HG03064 (cell line): ENCODE data around the gene NXF1.
A peak's percentile ranks its signal among the peaks of the same experiment; 100 is the strongest.
"Not testable (repeated sequence)": the region's sequence is repeated elsewhere in the genome, so short reads cannot be mapped to it uniquely, and the experiment has no call there.

ENCODE experiments used
- ATAC-seq: cut with Tn5 transposase; IDR thresholded peaks from one replicate; pipeline ENCODE4 v1.9.1; 2021; ENCODE audit warnings: low read depth; ENCODE audit not compliant: unreplicated experiment

NXF1 gene

GRCh38 chr11:62805076-62805892 is at the start of gene NXF1:
Gene NXF1, minus strand, starts transcription at chr11:62805440. Its CDS starts 84 bp downstream, at chr11:62805356.
- ATAC-seq = peak; percentile 73

- ATAC-seq = no peak
Observed at GRCh38 chr11:62854013-62854824, 49.0 kb upstream of the NXF1 start.

- no peak for ATAC-seq
Observed at GRCh38 chr11:62853279-62853965, 48.2 kb upstream of the NXF1 start.

- ATAC-seq = no peak
Observed at GRCh38 chr11:62852523-62853188, 47.4 kb upstream of the NXF1 start.

GRCh38 chr11:62851807-62852522 is 46.7 kb upstream of the NXF1 start:
- no peak for ATAC-seq

GRCh38 chr11:62850911-62851806 is 45.9 kb upstream of the NXF1 start:
- no peak for ATAC-seq

GRCh38 chr11:62847767-62848314 is 42.6 kb upstream of the NXF1 start:
- no peak for ATAC-seq

- no peak for ATAC-seq
Observed at GRCh38 chr11:62846177-62846576, 40.9 kb upstream of the NXF1 start.

- no peak for ATAC-seq
Observed at GRCh38 chr11:62844154-62844553, 38.9 kb upstream of the NXF1 start.

GRCh38 chr11:62843466-62843865 is 38.2 kb upstream of the NXF1 start:
- no peak for ATAC-seq

GRCh38 chr11:62842891-62843290 is 37.7 kb upstream of the NXF1 start:
- ATAC-seq = not testable (repeated sequence)

GRCh38 chr11:62842171-62842741 is 37.0 kb upstream of the NXF1 start:
- ATAC-seq = no peak

GRCh38 chr11:62841361-62842170 is 36.3 kb upstream of the NXF1 start:
- peak; percentile 42 for ATAC-seq

GRCh38 chr11:62840721-62841360 is 35.6 kb upstream of the NXF1 start:
- not testable (repeated sequence) for ATAC-seq

- ATAC-seq = peak; percentile 56
Observed at GRCh38 chr11:62839050-62839945, 34.1 kb upstream of the NXF1 start, which contains the start of gene WDR74. Gene WDR74, minus strand, starts transcription at chr11:62839590. Its CDS starts 20 bp downstream, at chr11:62839570.

- no peak for ATAC-seq
Observed at GRCh38 chr11:62835336-62835735, 30.1 kb upstream of the NXF1 start.
